ENCODE results near the gene CAV1.
A peak's percentile ranks its signal among the peaks of the same experiment; 100 is the strongest.
"Not testable (repeated sequence)": the region's sequence is repeated elsewhere in the genome, so short reads cannot be mapped to it uniquely, and the experiment has no call there.

The CAV1 gene

GRCh38 chr7:116524609-116525297 lies at the start of gene CAV1:
Gene CAV1, plus strand, starts transcription at chr7:116525036. Its CDS starts 27 bp downstream, at chr7:116525063.
- TF ChIP-seq ZNF274 (IDR thresholded peaks at IDR 0.05; ENCODE audit: low read depth, low read length): no peak
- peak within 1 kb of the TSS; percentile 53 for H3K4me3 ChIP-seq (ENCODE audit: low read length)

DNA sequence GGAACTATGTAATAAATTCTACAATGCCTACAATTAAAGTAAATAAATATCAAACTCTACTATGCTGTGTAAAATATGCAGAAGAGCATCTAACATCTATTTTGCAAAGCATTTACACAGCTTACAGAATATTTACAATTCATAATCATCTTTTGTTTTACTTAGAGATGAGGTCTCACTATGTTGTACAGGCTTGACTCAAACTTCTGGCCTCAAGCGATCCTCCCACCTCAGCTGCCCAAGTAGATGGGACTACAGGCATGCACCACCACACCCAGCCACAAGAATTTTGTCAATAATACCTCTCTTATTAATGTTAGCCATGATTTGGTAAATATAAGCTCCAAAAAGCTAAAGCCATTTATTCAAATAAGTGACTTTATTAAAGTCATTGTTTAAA lies 47.2 kb upstream of the CAV1 start:
- no peak for TF ChIP-seq ZNF274 (IDR thresholded peaks at IDR 0.05; ENCODE audit: low read depth, low read length)
- no peak overlapping the region for H3K4me3 ChIP-seq (ENCODE audit: low read length)

DNA sequence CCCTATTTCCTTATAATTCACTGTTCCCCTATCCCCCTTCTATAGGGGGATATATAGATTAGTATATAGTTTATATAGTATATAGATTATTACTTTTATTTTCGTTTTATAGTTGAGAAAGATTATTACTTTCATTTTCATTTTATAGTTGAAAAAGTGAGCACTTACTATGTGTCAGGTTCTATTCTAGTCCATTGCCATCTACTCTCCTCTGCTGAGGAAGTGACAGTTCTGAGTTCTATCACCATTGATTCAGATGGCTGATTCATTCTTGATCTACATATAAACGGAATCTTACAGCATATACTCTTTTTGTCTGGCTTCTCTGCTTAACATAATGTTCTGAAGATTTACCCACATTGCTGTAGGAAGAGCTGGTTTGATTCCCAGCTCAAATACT lies 46.0 kb upstream of the CAV1 start:
- no peak for TF ChIP-seq ZNF274 (IDR thresholded peaks at IDR 0.05; ENCODE audit: low read depth, low read length)
- H3K4me3 ChIP-seq (ENCODE audit: low read length): no peak overlapping the region

DNA sequence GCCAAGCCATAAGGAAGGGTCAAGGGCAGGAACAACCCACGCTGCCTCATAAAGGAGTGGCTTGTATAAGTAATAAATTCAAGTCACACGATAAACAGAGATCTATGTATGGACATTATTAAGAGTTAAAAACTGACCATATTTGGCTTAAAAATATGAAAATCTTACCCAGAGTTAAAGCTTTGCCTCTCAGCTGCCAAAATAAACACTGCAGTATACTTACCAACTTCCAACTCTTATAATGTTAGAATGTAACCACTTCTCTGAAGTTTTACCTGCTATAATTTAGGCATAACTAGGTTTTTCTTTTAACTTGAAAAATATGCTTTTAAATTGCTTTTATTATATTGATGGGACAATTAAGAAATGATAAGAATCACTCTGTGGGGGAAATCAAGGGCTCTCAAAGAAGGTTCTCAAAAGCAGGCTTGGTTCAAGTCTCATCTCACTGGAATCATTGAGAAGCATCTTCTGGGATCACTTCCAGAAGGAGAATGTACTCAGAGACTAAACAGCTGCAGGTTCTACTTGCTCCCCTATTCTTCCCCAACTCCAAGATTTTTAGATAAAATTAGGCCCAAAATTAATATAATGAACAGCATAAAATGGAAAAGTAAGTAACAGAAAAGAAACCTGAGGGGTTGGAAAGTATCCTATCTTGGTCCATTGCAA lies 41.4 kb upstream of the CAV1 start:
- no peak overlapping the region for H3K4me3 ChIP-seq (ENCODE audit: low read length)
- no peak for TF ChIP-seq ZNF274 (IDR thresholded peaks at IDR 0.05; ENCODE audit: low read depth, low read length)

GRCh38 chr7:116484389-116484788 lies 40.4 kb upstream of the CAV1 start:
- not testable (repeated sequence) for H3K4me3 ChIP-seq (ENCODE audit: low read length)

- H3K4me3 ChIP-seq (ENCODE audit: low read length): no peak overlapping the region
- TF ChIP-seq ZNF274 (IDR thresholded peaks at IDR 0.05; ENCODE audit: low read depth, low read length): no peak
These were observed 36.8 kb upstream of the CAV1 start for GRCh38 chr7:116487907-116488521.

- no peak for TF ChIP-seq ZNF274 (IDR thresholded peaks at IDR 0.05; ENCODE audit: low read depth, low read length)
- H3K4me3 ChIP-seq (ENCODE audit: low read length): no peak overlapping the region
These were observed 34.5 kb upstream of the CAV1 start for GRCh38 chr7:116490351-116490750.

DNA sequence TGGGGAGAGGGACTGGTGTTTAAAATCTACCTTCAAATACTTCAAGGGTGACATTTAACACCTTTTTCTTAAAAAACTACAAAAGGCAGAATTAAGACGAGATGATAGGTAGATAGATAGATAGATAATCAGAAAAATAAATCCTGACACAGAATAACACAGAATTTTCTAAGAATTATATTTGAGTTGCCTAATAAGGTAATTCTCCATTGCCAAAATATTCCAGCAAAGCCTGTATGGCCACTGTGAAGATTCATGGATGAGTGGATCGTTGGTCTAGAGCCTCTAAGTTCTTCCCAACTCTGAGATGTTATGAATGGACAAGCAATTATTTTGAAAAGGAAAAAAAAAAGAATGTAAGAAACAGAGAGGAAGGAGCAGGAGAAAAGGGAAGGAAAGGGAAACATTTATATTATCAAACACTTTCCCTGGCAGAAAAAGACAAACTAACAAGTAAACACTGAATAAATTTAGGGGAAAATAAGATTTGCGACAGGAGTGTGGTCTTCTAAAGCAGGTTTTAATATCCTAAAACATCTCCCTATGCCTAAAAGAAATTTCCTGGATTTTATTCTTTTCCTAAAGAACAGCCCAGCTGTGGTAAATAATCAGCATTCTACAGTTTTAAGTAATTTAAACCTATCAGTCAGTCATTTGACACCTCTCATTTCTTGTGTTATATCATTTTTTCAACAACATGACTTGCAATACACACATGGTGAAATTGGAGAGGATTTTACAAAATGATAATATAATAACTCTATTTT lies 32.8 kb upstream of the CAV1 start:
- H3K4me3 ChIP-seq (ENCODE audit: low read length): no peak overlapping the region
- TF ChIP-seq ZNF274 (IDR thresholded peaks at IDR 0.05; ENCODE audit: low read depth, low read length): no peak

DNA sequence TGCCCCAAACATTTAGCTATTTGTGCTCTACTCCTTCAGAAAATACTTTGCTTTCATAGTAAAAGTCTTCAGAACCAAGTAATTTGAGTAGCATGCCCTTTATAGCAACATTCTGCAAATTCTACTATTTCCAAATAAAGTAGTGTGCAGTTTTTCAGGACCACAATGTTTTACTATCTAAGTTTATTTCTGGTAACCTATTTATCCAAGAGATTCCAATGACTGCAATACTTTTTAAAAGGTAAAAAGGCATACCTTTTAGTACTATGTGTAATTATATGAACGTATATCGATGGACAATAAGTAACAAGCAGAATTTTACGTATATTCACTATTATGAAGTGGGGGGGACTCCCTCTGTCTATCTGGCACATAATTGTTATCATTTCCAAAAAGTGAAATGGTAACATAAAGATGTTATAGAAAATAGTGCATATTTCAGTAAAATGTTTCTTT lies 32.2 kb upstream of the CAV1 start:
- no peak overlapping the region for H3K4me3 ChIP-seq (ENCODE audit: low read length)

GRCh38 chr7:116493449-116493848 lies 31.4 kb upstream of the CAV1 start:
- no peak overlapping the region for H3K4me3 ChIP-seq (ENCODE audit: low read length)
- no peak for TF ChIP-seq ZNF274 (IDR thresholded peaks at IDR 0.05; ENCODE audit: low read depth, low read length)

More for the DNA sequence above, 32.2 kb upstream of the CAV1 start:
- TF ChIP-seq ZNF274 (IDR thresholded peaks at IDR 0.05; ENCODE audit: low read depth, low read length): no peak

DNA sequence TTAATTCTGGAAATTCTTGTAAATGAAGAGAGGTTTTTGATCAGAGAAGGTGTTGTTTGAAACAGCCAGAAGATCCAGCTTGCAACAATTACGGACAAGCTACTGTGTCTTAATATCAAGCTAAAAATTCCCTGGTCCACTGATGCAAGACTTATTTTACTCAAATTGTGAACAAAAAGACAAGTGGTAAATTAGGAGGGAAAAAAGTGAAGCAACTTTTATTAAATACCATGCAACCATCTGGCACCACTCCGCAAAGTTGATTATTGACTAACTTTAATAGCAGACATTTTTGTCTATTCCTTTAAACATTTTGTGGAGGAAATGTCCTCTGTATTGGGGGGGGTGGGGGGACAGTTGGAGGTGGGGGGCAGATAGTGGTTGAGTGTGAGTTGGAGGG lies 30.4 kb upstream of the CAV1 start:
- H3K4me3 ChIP-seq (ENCODE audit: low read length): no peak overlapping the region
- no peak for TF ChIP-seq ZNF274 (IDR thresholded peaks at IDR 0.05; ENCODE audit: low read depth, low read length)

- no peak for TF ChIP-seq ZNF274 (IDR thresholded peaks at IDR 0.05; ENCODE audit: low read depth, low read length)
- H3K4me3 ChIP-seq (ENCODE audit: low read length): no peak overlapping the region
These were observed 29.1 kb upstream of the CAV1 start for GRCh38 chr7:116495736-116496135.

- no peak for TF ChIP-seq ZNF274 (IDR thresholded peaks at IDR 0.05; ENCODE audit: low read depth, low read length)
- no peak overlapping the region for H3K4me3 ChIP-seq (ENCODE audit: low read length)
These were observed 28.2 kb upstream of the CAV1 start for GRCh38 chr7:116496653-116497052.

DNA sequence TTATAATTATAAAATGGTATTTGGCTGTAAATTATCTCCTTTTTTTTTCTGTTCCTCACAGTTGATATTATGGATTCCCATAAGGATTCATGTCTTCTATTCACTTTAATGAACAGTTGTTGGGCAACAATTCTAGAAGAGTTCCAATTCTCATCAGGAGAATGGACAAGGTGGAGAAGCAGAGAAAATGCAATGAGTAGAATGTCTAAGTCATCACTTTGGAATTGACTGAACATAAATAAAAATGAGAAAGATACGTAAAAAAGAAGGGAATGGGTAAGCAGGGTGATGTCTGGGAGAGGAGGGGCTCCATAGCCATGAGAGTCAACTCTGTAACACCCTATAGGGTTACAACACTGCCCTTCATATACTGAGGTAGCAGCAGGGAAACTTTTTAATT lies 27.1 kb upstream of the CAV1 start:
- TF ChIP-seq ZNF274 (IDR thresholded peaks at IDR 0.05; ENCODE audit: low read depth, low read length): no peak
- H3K4me3 ChIP-seq (ENCODE audit: low read length): no peak overlapping the region
